Jurkat, Clone E6-1 (cell line): Measurements from ENCODE around the gene SKI.
"Not testable (repeated sequence)": the region's sequence is repeated elsewhere in the genome, so short reads cannot be mapped to it uniquely, and the experiment has no call there.

Experiments used
- DNase-seq: peaks from one replicate; pipeline ENCODE4 v3.0.0-alpha.2; 2011; ENCODE audit warnings: low read depth, low spot score
- H3K4me3 ChIP-seq: 2 replicates; pipeline ENCODE4 v1.5.1; 2011; ENCODE audit warnings: mild to moderate bottlenecking, low read length, control low read depth, moderate library complexity

SKI gene

GRCh38 chr1:2255047-2255419, 26.9 kb downstream of the SKI start:
- H3K4me3 ChIP-seq: no peak overlapping the region
- DNase-seq: no peak

- peak; percentile 91 for DNase-seq
- no peak overlapping the region for H3K4me3 ChIP-seq
Observed at GRCh38 chr1:2255420-2256369, 27.6 kb downstream of the SKI start.

GRCh38 chr1:2256435-2257244, 28.5 kb downstream of the SKI start:
- no peak overlapping the region for H3K4me3 ChIP-seq
- no peak for DNase-seq

- DNase-seq: no peak
- H3K4me3 ChIP-seq: no peak overlapping the region
Observed at GRCh38 chr1:2257245-2257627, 29.1 kb downstream of the SKI start.

- DNase-seq: no peak
- no peak overlapping the region for H3K4me3 ChIP-seq
Observed at GRCh38 chr1:2258122-2258681, 30.1 kb downstream of the SKI start.

- H3K4me3 ChIP-seq: no peak overlapping the region
- DNase-seq: peak; percentile 41
Observed at GRCh38 chr1:2258996-2259395, 30.9 kb downstream of the SKI start.

GRCh38 chr1:2259668-2260402, 31.7 kb downstream of the SKI start:
- H3K4me3 ChIP-seq: no peak overlapping the region
- no peak for DNase-seq

GRCh38 chr1:2260470-2260869, 32.4 kb downstream of the SKI start:
- not testable (repeated sequence) for H3K4me3 ChIP-seq, DNase-seq

- DNase-seq: no peak
- no peak overlapping the region for H3K4me3 ChIP-seq
Observed at GRCh38 chr1:2260917-2261316, 32.8 kb downstream of the SKI start.

- H3K4me3 ChIP-seq, DNase-seq: not testable (repeated sequence)
Observed at GRCh38 chr1:2261476-2262395, 33.6 kb downstream of the SKI start.

GRCh38 chr1:2266301-2266975, 38.3 kb downstream of the SKI start:
- DNase-seq: no peak
- no peak overlapping the region for H3K4me3 ChIP-seq

- no peak for DNase-seq
- no peak overlapping the region for H3K4me3 ChIP-seq
Observed at GRCh38 chr1:2267051-2267830, 39.1 kb downstream of the SKI start.

GRCh38 chr1:2267862-2268261, 39.7 kb downstream of the SKI start:
- H3K4me3 ChIP-seq: no peak overlapping the region
- no peak for DNase-seq

- no peak overlapping the region for H3K4me3 ChIP-seq
- no peak for DNase-seq
Observed at GRCh38 chr1:2268285-2269056, 40.4 kb downstream of the SKI start.

- no peak for DNase-seq
- no peak overlapping the region for H3K4me3 ChIP-seq
Observed at GRCh38 chr1:2269193-2269921, 41.2 kb downstream of the SKI start.

- no peak overlapping the region for H3K4me3 ChIP-seq
- DNase-seq: no peak
Observed at GRCh38 chr1:2269922-2270259, 41.8 kb downstream of the SKI start.
